ENCODE measurements around the gene APELA. TPM values are rescaled to one million over a fixed set of nuclear protein-coding genes. Genes with fewer than 3 reads are reported as not detected.

APELA gene
- total RNA-seq, 1 experiment from 2014 or later, result 140 TPM

DNA sequence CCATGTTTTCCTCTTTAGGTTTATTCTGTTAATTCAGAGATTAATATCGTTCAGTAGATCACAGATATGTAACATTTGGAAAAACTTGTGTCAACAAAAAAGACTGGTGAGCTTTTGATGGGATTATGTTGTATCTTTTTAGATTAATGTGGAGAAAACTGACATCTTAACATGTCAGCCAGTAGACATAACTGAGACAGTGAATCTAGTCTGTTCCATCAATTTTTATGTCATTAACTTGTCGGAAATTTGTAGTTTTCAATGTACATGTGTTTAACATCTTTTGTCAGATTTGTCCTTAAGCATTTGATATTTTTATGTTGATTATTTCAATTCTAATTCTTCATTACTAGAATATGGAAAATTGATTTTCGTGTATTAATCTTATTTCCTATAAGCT, 42.0 kb downstream of the APELA start:
- Mint-ChIP-seq H3K27me3 (ENCODE audit: low read depth) (no peaks in the 10 kb centered on the region), H3K36me3 (ENCODE audit: insufficient read depth in 1 of 3, low read depth in 3 of 3) (no peaks in the 10 kb centered on the region), H3K27ac (no peak overlapping the region), H3K9me3 (no peaks in the 10 kb centered on the region), H3K4me1 (peaks cover 2% of the 10 kb centered on the region in 2 experiments; a peak in 3 of 4 replicates), H3K4me3 (no peak overlapping the region)
- H3K27me3 ChIP-seq (ENCODE audit: insufficient read depth, low read length), result no peaks in the 10 kb centered on the region
- no peak overlapping the region for H3K9ac ChIP-seq (ENCODE audit: extremely low read depth, insufficient read length, low read length)
- H4K20me1 ChIP-seq (ENCODE audit: control insufficient read depth, insufficient read depth, insufficient read length), result no peaks in the 10 kb centered on the region
- DNase-seq, result no peak
- no peak overlapping the region for H3K18ac ChIP-seq (ENCODE audit: insufficient read length, low read depth, low read length)
- H3K79me1 ChIP-seq (ENCODE audit: insufficient read depth, low read depth, low read length, poor library complexity, severe bottlenecking), result no peaks in the 10 kb centered on the region
- H2BK15ac ChIP-seq (ENCODE audit: low read depth, low read length), result no peak overlapping the region
- no peak overlapping the region for H4K5ac ChIP-seq (ENCODE audit: insufficient read length, low read depth, low read length)
- no peak overlapping the region for H3K4me2 ChIP-seq (ENCODE audit: insufficient read depth, insufficient read length, low read length)
- no peak overlapping the region for H3K4ac ChIP-seq (ENCODE audit: low read depth, low read length)
- H3K56ac ChIP-seq (ENCODE audit: insufficient read length, low read depth, low read length), result no peak overlapping the region
- H3T11ph ChIP-seq (ENCODE audit: low read length), result no peak overlapping the region
- H2BK20ac ChIP-seq (ENCODE audit: low read depth, low read length, poor library complexity, severe bottlenecking), result no peak overlapping the region
- TF ChIP-seq, protein P1, sequence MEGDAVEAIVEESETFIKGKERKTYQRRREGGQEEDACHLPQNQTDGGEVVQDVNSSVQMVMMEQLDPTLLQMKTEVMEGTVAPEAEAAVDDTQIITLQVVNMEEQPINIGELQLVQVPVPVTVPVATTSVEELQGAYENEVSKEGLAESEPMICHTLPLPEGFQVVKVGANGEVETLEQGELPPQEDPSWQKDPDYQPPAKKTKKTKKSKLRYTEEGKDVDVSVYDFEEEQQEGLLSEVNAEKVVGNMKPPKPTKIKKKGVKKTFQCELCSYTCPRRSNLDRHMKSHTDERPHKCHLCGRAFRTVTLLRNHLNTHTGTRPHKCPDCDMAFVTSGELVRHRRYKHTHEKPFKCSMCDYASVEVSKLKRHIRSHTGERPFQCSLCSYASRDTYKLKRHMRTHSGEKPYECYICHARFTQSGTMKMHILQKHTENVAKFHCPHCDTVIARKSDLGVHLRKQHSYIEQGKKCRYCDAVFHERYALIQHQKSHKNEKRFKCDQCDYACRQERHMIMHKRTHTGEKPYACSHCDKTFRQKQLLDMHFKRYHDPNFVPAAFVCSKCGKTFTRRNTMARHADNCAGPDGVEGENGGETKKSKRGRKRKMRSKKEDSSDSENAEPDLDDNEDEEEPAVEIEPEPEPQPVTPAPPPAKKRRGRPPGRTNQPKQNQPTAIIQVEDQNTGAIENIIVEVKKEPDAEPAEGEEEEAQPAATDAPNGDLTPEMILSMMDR (conservative IDR thresholded peaks at IDR 0.05), result no peak
- H3K4me1 ChIP-seq (ENCODE audit: insufficient read depth, low read length), result no peaks in the 10 kb centered on the region
- H2BK120ac ChIP-seq (ENCODE audit: low read depth, low read length, poor library complexity, severe bottlenecking), result no peak overlapping the region
- H2AFZ ChIP-seq (ENCODE audit: low read length), result no peak overlapping the region
- H4K91ac ChIP-seq (ENCODE audit: insufficient read length, low read depth, low read length), result no peak overlapping the region
- H2AK5ac ChIP-seq (ENCODE audit: insufficient read length, low read length), result no peak overlapping the region
- no peak overlapping the region for H3K27ac ChIP-seq (ENCODE audit: insufficient read length, low read depth, low read length)
- H3K23me2 ChIP-seq (ENCODE audit: insufficient read length, low read depth, low read length, poor library complexity, severe bottlenecking), result no peaks in the 10 kb centered on the region
- no peaks in the 10 kb centered on the region for H3K79me2 ChIP-seq (ENCODE audit: insufficient read depth, low read length)
- no peak overlapping the region for H4K8ac ChIP-seq (replicated peaks; ENCODE audit: insufficient read length, low read depth, low read length)
- no peak overlapping the region for H2BK5ac ChIP-seq (ENCODE audit: insufficient read length, low read length)
- H3K9me3 ChIP-seq (ENCODE audit: control insufficient read depth, low read depth, low read length), result no peaks in the 10 kb centered on the region
- H3K14ac ChIP-seq (ENCODE audit: insufficient read depth, low read length), result no peak overlapping the region
- WGBS (ENCODE audit: extremely low coverage, insufficient read length, low lambda C conversion rate), result no CpG with 5 or more reads among the region's 3 CpGs
- H2BK12ac ChIP-seq (ENCODE audit: insufficient read length, low read depth, low read length), result no peak overlapping the region
- no peak overlapping the region for H3K23ac ChIP-seq (ENCODE audit: insufficient read length, low read depth, low read length)

Data from H9 (cell line).